Stimulated activated CD8-positive, alpha-beta memory T cell treated with anti-CD3 and anti-CD28 coated beads, Interleukin-2, amount 100 ng/mL, for 1 hour (primary cell): ENCODE data around the gene PTBP1.
"Not testable (repeated sequence)": the region's sequence is repeated elsewhere in the genome, so short reads cannot be mapped to it uniquely, and the experiment has no call there.

Experiments used
- DNase-seq, 2 donors: peaks; one replicate each; pipeline ENCODE4 v3.0.0-alpha.2; 2020; ENCODE audit warnings: low read depth in 2 of 2

Gene PTBP1

GRCh38 chr19:853614-854220 is 56.5 kb downstream of the PTBP1 start:
- DNase-seq: not testable (repeated sequence)

- no peak for DNase-seq
Observed at GRCh38 chr19:854549-854948, 57.3 kb downstream of the PTBP1 start.

GRCh38 chr19:855142-855541 is 57.9 kb downstream of the PTBP1 start:
- DNase-seq: no peak

GRCh38 chr19:855566-856120 is 58.4 kb downstream of the PTBP1 start:
- DNase-seq: no peak

- no peak for DNase-seq
Observed at GRCh38 chr19:858284-858683, 61.0 kb downstream of the PTBP1 start.

GRCh38 chr19:858868-859843 is 61.9 kb downstream of the PTBP1 start, which contains the start of gene CFD:
CFD (plus strand) TSS chr19:859664; CDS start chr19:859690, 26 bp downstream.
- no peak for DNase-seq

GRCh38 chr19:861141-861755 is 64.0 kb downstream of the PTBP1 start:
- no peak for DNase-seq
